ENCODE data around the gene COL27A1. TPM values are rescaled to one million over a fixed set of nuclear protein-coding genes. Genes with fewer than 3 reads are reported as not detected.
A peak's percentile ranks its signal among the peaks of the same experiment; 100 is the strongest.

COL27A1 gene
- total RNA-seq, 1 donor, result 2.1 TPM

GRCh38 chr9:114311571-114312512, 156.5 kb downstream of the COL27A1 start:
- TF ChIP-seq, protein P1, sequence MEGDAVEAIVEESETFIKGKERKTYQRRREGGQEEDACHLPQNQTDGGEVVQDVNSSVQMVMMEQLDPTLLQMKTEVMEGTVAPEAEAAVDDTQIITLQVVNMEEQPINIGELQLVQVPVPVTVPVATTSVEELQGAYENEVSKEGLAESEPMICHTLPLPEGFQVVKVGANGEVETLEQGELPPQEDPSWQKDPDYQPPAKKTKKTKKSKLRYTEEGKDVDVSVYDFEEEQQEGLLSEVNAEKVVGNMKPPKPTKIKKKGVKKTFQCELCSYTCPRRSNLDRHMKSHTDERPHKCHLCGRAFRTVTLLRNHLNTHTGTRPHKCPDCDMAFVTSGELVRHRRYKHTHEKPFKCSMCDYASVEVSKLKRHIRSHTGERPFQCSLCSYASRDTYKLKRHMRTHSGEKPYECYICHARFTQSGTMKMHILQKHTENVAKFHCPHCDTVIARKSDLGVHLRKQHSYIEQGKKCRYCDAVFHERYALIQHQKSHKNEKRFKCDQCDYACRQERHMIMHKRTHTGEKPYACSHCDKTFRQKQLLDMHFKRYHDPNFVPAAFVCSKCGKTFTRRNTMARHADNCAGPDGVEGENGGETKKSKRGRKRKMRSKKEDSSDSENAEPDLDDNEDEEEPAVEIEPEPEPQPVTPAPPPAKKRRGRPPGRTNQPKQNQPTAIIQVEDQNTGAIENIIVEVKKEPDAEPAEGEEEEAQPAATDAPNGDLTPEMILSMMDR (IDR thresholded peaks at IDR 0.05; ENCODE audit: insufficient read depth, low read length), result no peak
- no peak for DNase-seq (ENCODE audit: low read depth)
- H3K4me3 ChIP-seq (ENCODE audit: low read depth, low read length), result no peak overlapping the region

- DNase-seq (ENCODE audit: low read depth), result no peak
- TF ChIP-seq, protein P1 (IDR thresholded peaks at IDR 0.05; ENCODE audit: insufficient read depth, low read length), result no peak
- H3K4me3 ChIP-seq (ENCODE audit: low read depth, low read length), result no peak overlapping the region
Observed at GRCh38 chr9:114312513-114312875, 157.2 kb downstream of the COL27A1 start.

DNA sequence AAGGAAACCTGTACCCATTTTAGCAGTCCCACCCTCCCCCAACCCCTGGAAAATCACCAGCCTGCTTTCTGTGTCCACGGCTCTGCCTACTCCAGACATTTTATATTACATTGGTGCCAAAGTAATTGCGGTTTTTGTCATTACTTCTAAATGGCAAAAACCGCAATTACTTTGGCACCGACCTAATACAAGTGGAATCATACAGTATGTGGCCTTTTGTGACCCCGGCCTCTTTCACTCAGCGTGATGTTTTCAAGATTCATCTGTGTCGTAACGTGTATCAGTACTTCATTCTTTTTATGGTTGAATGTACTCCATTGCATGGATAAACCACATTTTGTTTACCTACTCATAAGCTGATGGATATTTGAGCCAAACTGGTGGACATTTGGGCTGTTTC, 157.8 kb downstream of the COL27A1 start:
- no peak for DNase-seq (ENCODE audit: low read depth)
- no peak overlapping the region for H3K4me3 ChIP-seq (ENCODE audit: low read depth, low read length)
- TF ChIP-seq, protein P1 (IDR thresholded peaks at IDR 0.05; ENCODE audit: insufficient read depth, low read length), result no peak

GRCh38 chr9:114314256-114314867, 159.0 kb downstream of the COL27A1 start:
- TF ChIP-seq, protein P1 (IDR thresholded peaks at IDR 0.05; ENCODE audit: insufficient read depth, low read length), result no peak
- DNase-seq (ENCODE audit: low read depth), result no peak
- no peak overlapping the region for H3K4me3 ChIP-seq (ENCODE audit: low read depth, low read length)

DNA sequence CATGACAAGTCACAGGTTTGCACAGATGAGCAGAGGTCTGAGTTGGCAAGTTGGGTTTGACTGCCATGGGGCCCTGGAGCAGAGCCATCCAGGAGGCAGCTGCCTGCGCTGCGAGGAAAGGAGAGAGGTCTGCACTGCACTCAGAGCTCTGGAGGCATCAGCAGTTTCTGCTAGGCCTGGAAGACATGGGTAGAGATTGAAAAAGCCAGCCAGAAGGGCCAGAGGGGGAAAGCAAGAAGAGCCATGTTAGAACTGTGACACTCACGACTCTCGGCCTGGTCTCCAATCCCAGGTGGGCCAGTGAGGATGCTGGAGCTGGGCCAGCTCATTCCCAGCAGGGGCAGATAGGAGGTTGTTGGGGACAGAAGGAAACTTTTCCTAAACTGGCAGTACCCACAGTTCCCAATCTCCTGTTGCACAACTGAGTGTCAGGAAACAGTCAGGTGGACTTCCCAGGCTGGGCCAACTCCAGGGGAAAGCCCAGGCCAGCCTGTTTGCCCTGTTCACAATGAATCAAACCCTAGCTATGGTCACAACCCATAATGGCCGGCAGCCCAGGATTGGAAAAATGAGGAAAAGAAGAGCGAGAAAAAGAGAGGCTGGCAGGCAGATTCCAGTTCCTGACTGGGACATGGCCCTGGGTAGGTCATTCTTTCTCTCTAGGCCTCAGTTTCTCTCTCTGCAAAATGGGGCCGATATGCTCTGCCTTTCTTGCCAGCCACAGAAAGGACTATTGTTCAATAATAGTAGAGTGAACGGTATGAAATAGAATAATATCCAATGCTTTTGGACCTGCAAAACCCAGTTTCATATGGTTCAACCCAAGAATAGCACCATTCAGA, 159.8 kb downstream of the COL27A1 start:
- TF ChIP-seq, protein P1 (IDR thresholded peaks at IDR 0.05; ENCODE audit: insufficient read depth, low read length), result no peak
- DNase-seq (ENCODE audit: low read depth), result peak; percentile 33
- H3K4me3 ChIP-seq (ENCODE audit: low read depth, low read length), result no peak overlapping the region

DNA sequence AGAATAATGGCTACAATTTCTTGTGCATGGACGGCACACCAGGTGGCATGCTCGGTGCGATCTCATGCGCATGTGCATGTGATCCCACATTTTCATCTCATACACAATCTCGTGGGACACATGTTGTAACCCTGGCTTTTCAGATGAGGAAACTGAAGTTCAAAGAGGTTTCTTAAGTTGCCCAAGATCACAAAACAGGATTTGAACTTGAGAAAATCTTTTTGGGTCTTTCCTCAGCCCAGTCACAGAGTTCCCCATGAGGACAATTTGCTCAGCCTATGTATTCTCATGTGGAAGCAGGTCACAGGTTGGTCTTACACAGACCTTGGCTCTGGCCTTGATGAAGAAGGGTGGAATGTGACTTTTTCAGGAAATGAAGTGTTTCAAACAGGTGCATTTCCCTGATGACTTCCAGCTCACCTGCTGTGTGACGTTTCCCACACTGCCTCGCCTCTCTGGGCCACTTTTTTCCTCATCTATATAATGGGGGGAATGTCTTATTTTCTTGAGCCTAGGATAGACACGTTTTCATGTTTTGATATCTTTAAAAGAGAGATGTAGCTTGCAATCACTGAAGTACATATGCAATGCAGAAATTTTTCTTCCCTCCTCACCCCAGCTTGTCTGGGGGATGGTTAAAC, 160.5 kb downstream of the COL27A1 start:
- DNase-seq (ENCODE audit: low read depth), result no peak
- TF ChIP-seq, protein P1 (IDR thresholded peaks at IDR 0.05; ENCODE audit: insufficient read depth, low read length), result no peak

More for the DNA sequence above, 160.5 kb downstream of the COL27A1 start:
- no peak overlapping the region for H3K4me3 ChIP-seq (ENCODE audit: low read depth, low read length)

Data from fibroblast of the aortic adventitia (primary cell).